GM19035 (cell line): ENCODE measurements around the gene PI16.
"Not testable (repeated sequence)": the region's sequence is repeated elsewhere in the genome, so short reads cannot be mapped to it uniquely, and the experiment has no call there.

Source experiments
- ATAC-seq: cut with Tn5 transposase; IDR thresholded peaks from one replicate; pipeline ENCODE4 v1.9.1; 2021; ENCODE audit not compliant: unreplicated experiment

PI16 gene

GRCh38 chr6:36928547-36928918, 26.0 kb upstream of the PI16 start:
- no peak for ATAC-seq

- ATAC-seq: no peak
Measured at GRCh38 chr6:36929152-36929551, 25.4 kb upstream of the PI16 start.

- no peak for ATAC-seq
Measured at GRCh38 chr6:36929607-36930006, 24.9 kb upstream of the PI16 start.

GRCh38 chr6:36930483-36930882, 24.1 kb upstream of the PI16 start:
- ATAC-seq: no peak

GRCh38 chr6:36933102-36933501, 21.4 kb upstream of the PI16 start:
- ATAC-seq: no peak

- ATAC-seq: no peak
Measured at GRCh38 chr6:36933519-36933918, 21.0 kb upstream of the PI16 start.

GRCh38 chr6:36934901-36935300, 19.6 kb upstream of the PI16 start:
- no peak for ATAC-seq

GRCh38 chr6:36936824-36937223, 17.7 kb upstream of the PI16 start:
- no peak for ATAC-seq

GRCh38 chr6:36937896-36938295, 16.6 kb upstream of the PI16 start:
- no peak for ATAC-seq

- no peak for ATAC-seq
Measured at GRCh38 chr6:36938536-36938935, 16.0 kb upstream of the PI16 start.

GRCh38 chr6:36939005-36939404, 15.5 kb upstream of the PI16 start:
- ATAC-seq: not testable (repeated sequence)

GRCh38 chr6:36940027-36940426, 14.5 kb upstream of the PI16 start:
- ATAC-seq: no peak

GRCh38 chr6:36941561-36941960, 13.0 kb upstream of the PI16 start:
- ATAC-seq: not testable (repeated sequence)

GRCh38 chr6:36942329-36942728, 12.2 kb upstream of the PI16 start:
- not testable (repeated sequence) for ATAC-seq

GRCh38 chr6:36944650-36945049, 9.9 kb upstream of the PI16 start:
- ATAC-seq: no peak

GRCh38 chr6:36945301-36945700, 9.2 kb upstream of the PI16 start:
- ATAC-seq: no peak

GRCh38 chr6:36946526-36946925, 8.0 kb upstream of the PI16 start:
- ATAC-seq: no peak

- no peak for ATAC-seq
Measured at GRCh38 chr6:36947570-36948351, 6.8 kb upstream of the PI16 start.

GRCh38 chr6:36949076-36949475, 5.5 kb upstream of the PI16 start:
- not testable (repeated sequence) for ATAC-seq

GRCh38 chr6:36949636-36950035, 4.9 kb upstream of the PI16 start:
- no peak for ATAC-seq

GRCh38 chr6:36953931-36954261, 642 bp upstream of the PI16 start:
- no peak for ATAC-seq

- no peak for ATAC-seq
Measured at GRCh38 chr6:36955136-36955535, 598 bp downstream of the PI16 start.
